ENCODE results near the gene PRR18. TPM values are rescaled to one million over a fixed set of nuclear protein-coding genes. Genes with fewer than 3 reads are reported as not detected.

Gene PRR18
- total RNA-seq, 1 experiment from 2014 or later, result not detected

- no TSS peak for BruUV-seq (replicated peaks)
- H3K27ac ChIP-seq (ENCODE audit: low read depth, low read length), result no peak overlapping the region
- no peaks in the 10 kb centered on the region for H3K4me1 ChIP-seq (ENCODE audit: control insufficient read depth in 1 of 2, insufficient read depth in 2 of 2, low read length in 2 of 2)
- H4K20me1 ChIP-seq (ENCODE audit: insufficient read depth), result no peaks in the 10 kb centered on the region
- no peaks in the 10 kb centered on the region for H3K9me2 ChIP-seq (ENCODE audit: insufficient read depth)
- ChIA-PET RAD21 (ENCODE audit: low non-redundant PET in 1 of 2, low total read pairs in 2 of 2, uncharacterized antibody in 2 of 2, unreplicated experiment in 2 of 2) (no interaction called here), CTCF (no interaction called here), POLR2A (no interaction called here)
- H3K9me3 ChIP-seq (ENCODE audit: control insufficient read depth in 1 of 2, insufficient read depth in 1 of 2, low read depth in 1 of 2, low read length in 2 of 2), result no peaks in the 10 kb centered on the region
- H3K79me2 ChIP-seq (ENCODE audit: insufficient read depth, low read length), result no peaks in the 10 kb centered on the region
- H2AFZ ChIP-seq (ENCODE audit: low read depth, low read length, poor library complexity, severe bottlenecking), result no peak overlapping the region
- intact Hi-C loops (cut with micrococcal nuclease), result no loop called here
- peaks cover 10% of the 10 kb centered on the region for H3K27me3 ChIP-seq (ENCODE audit: insufficient read depth, low read length)
- no peak for TF ChIP-seq ZFX (IDR thresholded peaks at IDR 0.05)
- no peak for TF ChIP-seq EZH2phosphoT487 (IDR thresholded peaks at IDR 0.05; ENCODE audit: borderline replicate concordance)
- TF ChIP-seq REST (IDR thresholded peaks at IDR 0.05; ENCODE audit: low read depth), result no peak
- TF ChIP-seq POLR2AphosphoS5 (IDR thresholded peaks at IDR 0.05; ENCODE audit: low read depth, low read length), result no peak
- no peak for TF ChIP-seq RAD21 (IDR thresholded peaks at IDR 0.05; ENCODE audit: low read depth)
- TF ChIP-seq FOSL1 (IDR thresholded peaks at IDR 0.05; ENCODE audit: low read depth), result no peak
- no peak for TF ChIP-seq JUND (IDR thresholded peaks at IDR 0.05)
- TF ChIP-seq TCF7L2 (IDR thresholded peaks at IDR 0.05; ENCODE audit: borderline replicate concordance, extremely low read depth, insufficient read depth, insufficient read length), result no peak
- no peak for TF ChIP-seq SIN3A (IDR thresholded peaks at IDR 0.05; ENCODE audit: low read depth)
- TF ChIP-seq EZH2 (IDR thresholded peaks at IDR 0.05), result no peak
- TF ChIP-seq ZBTB33 (IDR thresholded peaks at IDR 0.05; ENCODE audit: extremely low read depth, insufficient replicate concordance, low read length), result no peak
- no peak for TF ChIP-seq ATF3 (IDR thresholded peaks at IDR 0.05)
- TF ChIP-seq CBX3 (IDR thresholded peaks at IDR 0.05; ENCODE audit: low read depth), result no peak
- TF ChIP-seq EGR1 (IDR thresholded peaks at IDR 0.05; ENCODE audit: low read depth), result no peak
- TF ChIP-seq ELF1 (IDR thresholded peaks at IDR 0.05; ENCODE audit: borderline replicate concordance, low read depth), result no peak
- TF ChIP-seq SRF (IDR thresholded peaks at IDR 0.05; ENCODE audit: low read depth), result no peak
- H3K4me3 ChIP-seq (replicated peaks in 1 of 2; ENCODE audit: low read depth in 1 of 2, low read length in 2 of 2), result no peak overlapping the region
- H3K9ac ChIP-seq (ENCODE audit: low read length), result no peak overlapping the region
- DNase-seq (ENCODE audit: low read depth, low spot score) (no peak), ATAC-seq (no peak)
- no peaks in the 10 kb centered on the region; a peak in 1 of 4 replicates for H3K36me3 ChIP-seq (ENCODE audit: control insufficient read depth in 1 of 2, insufficient read depth in 2 of 2, low read length in 2 of 2)
- no peak overlapping the region for H3K4me2 ChIP-seq (ENCODE audit: low read length)
Observed at GRCh38 chr6:166289207-166290060, 18.8 kb downstream of the PRR18 start.
